Natural killer cell treated with Interleukin-12 subunit alpha and Interleukin-12 subunit beta and Interleukin-15 and Interleukin-18, amount 100 ng/mL, for 72 hours (primary cell): Measurements from ENCODE around the gene APBB2. TPM values are rescaled to one million over a fixed set of nuclear protein-coding genes. Genes with fewer than 3 reads are reported as not detected.
"Not testable (repeated sequence)": the region's sequence is repeated elsewhere in the genome, so short reads cannot be mapped to it uniquely, and the experiment has no call there.

Experiments used
- ATAC-seq, 2 donors: fragments of 150-1000 bp; cut with Tn5 transposase in 1 of 2; sonication (Bioruptor Pico), chemical (Tn5 transposase) in 1 of 2; 2 replicates each; pipeline ENCODE4 v1.10.0; 2021
- DNase-seq: peaks from one replicate; pipeline ENCODE4 v3.0.0; 2022; ENCODE audit warnings: low spot score
- H3K27ac Mint-ChIP-seq, 2 donors: 1 replicate in 1 of 2; 2 replicates in 1 of 2; pipeline ENCODE4 v1.8.0; 2022; ENCODE audit warnings: mixed read lengths in 2 of 2, mild to moderate bottlenecking in 1 of 2, moderate library complexity in 1 of 2
- H3K27me3 Mint-ChIP-seq, 2 donors: 1 replicate in 1 of 2; 2 replicates in 1 of 2; pipeline ENCODE4 v1.8.0; 2022; ENCODE audit warnings: mixed read lengths in 2 of 2
- H3K36me3 Mint-ChIP-seq: one replicate; pipeline ENCODE4 v1.8.0; 2022; ENCODE audit warnings: mixed read lengths
- H3K4me1 Mint-ChIP-seq, 2 donors: 1 replicate in 1 of 2; 2 replicates in 1 of 2; pipeline ENCODE4 v1.8.0; 2022; ENCODE audit warnings: low read depth in 2 of 2, mixed read lengths in 2 of 2, mild to moderate bottlenecking in 1 of 2
- H3K4me3 Mint-ChIP-seq: one replicate; pipeline ENCODE4 v1.8.0; 2022; ENCODE audit warnings: mixed read lengths
- H3K9me3 Mint-ChIP-seq: 2 replicates; pipeline ENCODE4 v1.8.0; 2022; ENCODE audit warnings: mixed read lengths
- total RNA-seq, 2 donors: library from RNA; stranded (reverse); gene quantifications; one replicate each; pipeline ENCODE4 v1.2.3, GENCODE V29; 2022

APBB2 gene
- total RNA-seq, 2 donors from 2014 or later: 18.7 to 31.9 TPM

GRCh38 chr4:41024556-41025491 is 189.5 kb downstream of the APBB2 start:
- no peaks in the 10 kb centered on the region for H3K4me1 Mint-ChIP-seq
- H3K36me3 Mint-ChIP-seq: peaks cover 16% of the 10 kb centered on the region
- H3K27me3 Mint-ChIP-seq: no peaks in the 10 kb centered on the region
- no peak for DNase-seq
- no peak overlapping the region for H3K4me3 Mint-ChIP-seq
- H3K9me3 Mint-ChIP-seq: peaks cover 22% of the 10 kb centered on the region
- ATAC-seq: no peak
- H3K27ac Mint-ChIP-seq: no peak overlapping the region

- ATAC-seq (no peak), DNase-seq (no peak)
- Mint-ChIP-seq H3K27ac (no peak overlapping the region), H3K36me3 (peaks cover 16% of the 10 kb centered on the region), H3K4me1 (no peaks in the 10 kb centered on the region), H3K4me3 (no peak overlapping the region), H3K9me3 (peaks cover 16% of the 10 kb centered on the region), H3K27me3 (no peaks in the 10 kb centered on the region)
Observed at GRCh38 chr4:41022116-41022515, 192.2 kb downstream of the APBB2 start.

- ATAC-seq: no peak
- DNase-seq: no peak
- Mint-ChIP-seq H3K27me3 (no peaks in the 10 kb centered on the region), H3K4me1 (no peaks in the 10 kb centered on the region), H3K27ac (no peak overlapping the region), H3K36me3 (no peaks in the 10 kb centered on the region), H3K9me3 (no peaks in the 10 kb centered on the region), H3K4me3 (no peak overlapping the region)
Observed at GRCh38 chr4:41015016-41015675, 199.2 kb downstream of the APBB2 start.

- Mint-ChIP-seq H3K36me3 (no peaks in the 10 kb centered on the region), H3K9me3 (no peaks in the 10 kb centered on the region), H3K27ac (no peak overlapping the region), H3K27me3 (no peaks in the 10 kb centered on the region), H3K4me1 (no peaks in the 10 kb centered on the region), H3K4me3 (no peak overlapping the region)
- ATAC-seq (no peak), DNase-seq (no peak)
Observed at GRCh38 chr4:41014158-41014557, 200.2 kb downstream of the APBB2 start.

GRCh38 chr4:41013746-41014145 is 200.6 kb downstream of the APBB2 start:
- ATAC-seq (no peak), DNase-seq (no peak)
- H3K4me1 Mint-ChIP-seq: no peaks in the 10 kb centered on the region
- H3K27ac Mint-ChIP-seq: no peak overlapping the region
- no peak overlapping the region for H3K4me3 Mint-ChIP-seq
- H3K36me3 Mint-ChIP-seq: no peaks in the 10 kb centered on the region
- no peaks in the 10 kb centered on the region for H3K9me3 Mint-ChIP-seq
- no peaks in the 10 kb centered on the region for H3K27me3 Mint-ChIP-seq

- no peak for DNase-seq
- Mint-ChIP-seq H3K4me3 (no peak overlapping the region), H3K36me3 (no peaks in the 10 kb centered on the region)
Observed at GRCh38 chr4:41012911-41013310, 201.4 kb downstream of the APBB2 start.

GRCh38 chr4:41012293-41012692 is 202.0 kb downstream of the APBB2 start:
- Mint-ChIP-seq H3K27me3 (no peaks in the 10 kb centered on the region), H3K9me3 (no peaks in the 10 kb centered on the region), H3K27ac (no peak overlapping the region), H3K4me1 (no peaks in the 10 kb centered on the region), H3K36me3 (no peaks in the 10 kb centered on the region), H3K4me3 (no peak overlapping the region)
- no peak for ATAC-seq
- DNase-seq: no peak

More at GRCh38 chr4:41012911-41013310, 201.4 kb downstream of the APBB2 start:
- no peak for ATAC-seq
- no peaks in the 10 kb centered on the region for H3K27me3 Mint-ChIP-seq
- no peaks in the 10 kb centered on the region for H3K9me3 Mint-ChIP-seq
- H3K27ac Mint-ChIP-seq: no peak overlapping the region
- H3K4me1 Mint-ChIP-seq: no peaks in the 10 kb centered on the region

- H3K4me3 Mint-ChIP-seq: no peak overlapping the region
- H3K36me3 Mint-ChIP-seq: no peaks in the 10 kb centered on the region
- no peak for DNase-seq
- peaks cover 4% of the 10 kb centered on the region for H3K9me3 Mint-ChIP-seq
- no peak overlapping the region for H3K27ac Mint-ChIP-seq
- no peaks in the 10 kb centered on the region for H3K27me3 Mint-ChIP-seq
- no peak for ATAC-seq
- H3K4me1 Mint-ChIP-seq: no peaks in the 10 kb centered on the region
Observed at GRCh38 chr4:41009411-41009810, 204.9 kb downstream of the APBB2 start.

- no peaks in the 10 kb centered on the region for H3K4me1 Mint-ChIP-seq
- no peak for DNase-seq
- H3K4me3 Mint-ChIP-seq: no peak overlapping the region
- H3K36me3 Mint-ChIP-seq: no peaks in the 10 kb centered on the region
- no peak overlapping the region for H3K27ac Mint-ChIP-seq
- peaks cover 4% of the 10 kb centered on the region for H3K9me3 Mint-ChIP-seq
- H3K27me3 Mint-ChIP-seq: no peaks in the 10 kb centered on the region
- no peak for ATAC-seq
Observed at GRCh38 chr4:41006141-41006540, 208.2 kb downstream of the APBB2 start.

GRCh38 chr4:41002309-41002708 is 212.0 kb downstream of the APBB2 start:
- ATAC-seq: no peak

GRCh38 chr4:41000356-41000755 is 214.0 kb downstream of the APBB2 start:
- H3K27me3 Mint-ChIP-seq: peaks cover 0 to 13% of the 10 kb centered on the region in 2 donors
- H3K4me3 Mint-ChIP-seq: no peak overlapping the region
- H3K27ac Mint-ChIP-seq: no peak overlapping the region
- H3K9me3 Mint-ChIP-seq: no peaks in the 10 kb centered on the region
- ATAC-seq: no peak
- DNase-seq: no peak
- H3K36me3 Mint-ChIP-seq: peaks cover 5% of the 10 kb centered on the region
- no peaks in the 10 kb centered on the region for H3K4me1 Mint-ChIP-seq

More at GRCh38 chr4:41002309-41002708, 212.0 kb downstream of the APBB2 start:
- H3K4me3 Mint-ChIP-seq: no peak overlapping the region
- H3K36me3 Mint-ChIP-seq: peaks cover under 1% of the 10 kb centered on the region
- no peaks in the 10 kb centered on the region for H3K4me1 Mint-ChIP-seq
- peaks cover 4% of the 10 kb centered on the region for H3K9me3 Mint-ChIP-seq
- peaks cover 0 to 2% of the 10 kb centered on the region in 2 donors for H3K27me3 Mint-ChIP-seq
- no peak for DNase-seq
- no peak overlapping the region for H3K27ac Mint-ChIP-seq

GRCh38 chr4:40998675-40999358 is 215.5 kb downstream of the APBB2 start:
- Mint-ChIP-seq H3K36me3 (peaks cover 5% of the 10 kb centered on the region), H3K27ac (no peak overlapping the region), H3K4me3 (no peak overlapping the region), H3K27me3 (peaks cover 0 to 13% of the 10 kb centered on the region in 2 donors), H3K9me3 (no peaks in the 10 kb centered on the region), H3K4me1 (no peaks in the 10 kb centered on the region)
- DNase-seq (no peak), ATAC-seq (no peak)

- H3K27me3 Mint-ChIP-seq: peaks cover 0 to 13% of the 10 kb centered on the region in 2 donors
- H3K27ac Mint-ChIP-seq: no peak overlapping the region
- H3K4me3 Mint-ChIP-seq: no peak overlapping the region
- H3K36me3 Mint-ChIP-seq: peaks cover 5% of the 10 kb centered on the region
- no peaks in the 10 kb centered on the region for H3K9me3 Mint-ChIP-seq
- DNase-seq (no peak), ATAC-seq (no peak)
- H3K4me1 Mint-ChIP-seq: peaks cover 6 to 7% of the 10 kb centered on the region in 2 donors
Observed at GRCh38 chr4:40995850-40996249, 218.5 kb downstream of the APBB2 start.

- H3K27ac Mint-ChIP-seq, H3K36me3 Mint-ChIP-seq, H3K4me3 Mint-ChIP-seq, DNase-seq, H3K9me3 Mint-ChIP-seq, ATAC-seq, H3K4me1 Mint-ChIP-seq: not testable (repeated sequence)
- peaks cover 0 to 13% of the 10 kb centered on the region in 2 donors for H3K27me3 Mint-ChIP-seq
Observed at GRCh38 chr4:40994321-40994720, 220.0 kb downstream of the APBB2 start.
